Thyroid gland (tissue), 4 donors: ENCODE results near the gene MAP1LC3B. TPM values are rescaled to one million over a fixed set of nuclear protein-coding genes. Genes with fewer than 3 reads are reported as not detected.
A peak's percentile ranks its signal among the peaks of the same experiment; 100 is the strongest.

ENCODE experiments used
- DNase-seq, 2 donors: peaks; one replicate each; pipeline ENCODE4 v3.0.0-alpha.2; 2019
- H3K27ac ChIP-seq, 3 donors: fragments of 200-600 bp; sonication (generic); 1 replicate in 2 of 3; 2 replicates in 1 of 3; pipeline ENCODE4 v1.5.1; 2016 to 2019; ENCODE audit warnings: mild to moderate bottlenecking in 1 of 3, moderate library complexity in 1 of 3
- H3K27me3 ChIP-seq: fragments of 200-600 bp; sonication (generic); one replicate; pipeline ENCODE4 v1.5.1; 2019
- H3K36me3 ChIP-seq, 2 donors: fragments of 200-600 bp; sonication (generic); one replicate each; pipeline ENCODE4 v1.5.1; 2016 to 2019
- H3K4me1 ChIP-seq, 2 donors: fragments of 200-600 bp; sonication (generic); one replicate each; pipeline ENCODE4 v1.5.1; 2017 to 2019
- H3K4me3 ChIP-seq, 3 donors: fragments of 200-600 bp; sonication (generic); replicated peaks in 1 of 3; 1 replicate in 2 of 3; 2 replicates in 1 of 3; pipeline ENCODE4 v1.5.1; 2016; ENCODE audit warnings: mild to moderate bottlenecking in 1 of 3
- H3K9me3 ChIP-seq: fragments of 200-600 bp; sonication (generic); one replicate; pipeline ENCODE4 v1.5.1; 2017
- CTCF ChIP-seq, 6 experiments: fragments of 200-600 bp in 3 of 6; fragments of 450-650 bp in 3 of 6; sonication (generic) in 3 of 6; IDR thresholded peaks; one replicate each; pipeline ENCODE4 v1.5.1; 2016 to 2019; ENCODE audit warnings: antibody characterized with exemption in 6 of 6, mild to moderate bottlenecking in 2 of 6, inconsistent platforms in 1 of 6, moderate library complexity in 1 of 6
- POLR2A ChIP-seq, 2 donors: fragments of 450-650 bp; IDR thresholded peaks; one replicate each; pipeline ENCODE4 v1.6.1; 2017; ENCODE audit warnings: antibody characterized with exemption in 2 of 2, mild to moderate bottlenecking in 2 of 2, moderate library complexity in 1 of 2
- WGBS, 2 donors: methylation state at CpG; one replicate each; pipeline ENCODE4 v1.1.5; 2017; 5-methylcytosine and 5-hydroxymethylcytosine counted together
- intact Hi-C: fragments of 100-400 bp; cut with DNase I; formaldehyde crosslinking; loops from one replicate; pipeline ENCODE4 v1.15.1; 2023
- total RNA-seq, 4 donors: library from RNA; depleted of rRNA; stranded (reverse); fragments of >200 nt; gene quantifications; one replicate each; pipeline ENCODE4 v1.2.3, GENCODE V29; 2016

The MAP1LC3B gene
- total RNA-seq, 4 donors from 2014 or later = 51.8 to 84.3 (median 67.3) TPM

DNA sequence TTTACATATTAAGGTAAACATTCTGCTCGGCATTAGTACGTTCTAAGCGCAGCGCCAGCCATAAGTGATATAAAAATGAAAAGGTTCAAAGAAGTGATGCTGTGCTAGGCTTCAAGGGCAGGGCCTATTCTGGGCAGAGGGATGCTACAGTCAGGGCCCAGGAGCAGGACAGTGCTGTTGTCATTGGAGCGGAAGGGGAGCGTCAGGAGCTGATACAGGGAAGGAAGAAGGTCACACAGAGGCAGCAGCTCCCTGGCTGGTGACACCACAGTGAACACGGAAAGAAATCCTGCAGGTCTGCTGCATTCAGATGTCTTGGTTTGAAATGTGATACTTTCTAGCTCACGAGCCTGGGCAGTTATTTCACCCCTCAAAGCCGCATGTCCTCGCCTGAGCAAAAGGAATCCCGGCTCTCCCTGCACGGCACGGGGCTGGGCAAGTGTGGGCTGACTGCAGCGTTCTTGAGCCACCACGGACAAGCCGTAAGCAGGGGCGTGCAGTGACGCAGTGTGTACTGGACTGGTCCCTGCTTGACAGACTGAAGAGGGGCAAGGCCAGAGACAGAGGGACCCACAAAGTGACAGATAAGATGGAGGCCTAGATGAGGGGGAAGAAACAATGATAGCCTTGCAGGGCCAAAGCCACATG is 59.6 kb downstream of the MAP1LC3B start:
- Histone ChIP-seq H3K4me3 (no peak overlapping the region), H3K9me3 (no peaks in the 10 kb centered on the region), H3K4me1 (peaks cover 2 to 12% of the 10 kb centered on the region in 2 donors), H3K36me3 (peaks cover 7 to 9% of the 10 kb centered on the region in 2 donors), H3K27me3 (no peaks in the 10 kb centered on the region), H3K27ac (peak overlapping the region in 2 of 3 donors; percentile 17 to 24)
- DNase-seq = no peak
- WGBS, 2 donors = 85 to 86% methylated on average over 18 of the region's 18 CpGs
- TF ChIP-seq POLR2A (IDR thresholded peaks at IDR 0.05) (no peak), CTCF (IDR thresholded peaks at IDR 0.05) (no peak)
- intact Hi-C loops = no loop called here

DNA sequence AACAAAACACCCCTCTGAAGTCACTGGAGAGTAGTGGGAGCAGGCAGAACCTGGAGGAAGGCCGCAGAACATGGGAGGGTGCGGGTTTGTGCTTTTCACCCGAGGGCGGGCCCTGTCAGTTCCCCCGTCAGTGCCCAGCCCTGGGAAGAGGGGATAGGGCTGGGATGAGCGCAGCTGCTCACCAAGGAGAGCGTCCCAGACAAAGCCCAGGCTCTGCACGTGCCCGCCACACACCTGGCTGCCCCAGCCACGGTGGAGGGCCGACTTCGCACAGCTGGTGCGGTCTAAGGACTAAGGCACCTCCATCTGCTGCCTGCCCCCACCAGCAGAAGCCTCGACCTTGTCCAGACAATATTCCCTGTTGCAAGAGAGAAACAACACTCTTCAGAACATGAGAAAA is 61.2 kb downstream of the MAP1LC3B start:
- H3K27ac ChIP-seq = no peak overlapping the region
- no peak for DNase-seq
- H3K9me3 ChIP-seq = no peaks in the 10 kb centered on the region
- H3K4me1 ChIP-seq = peaks cover 17 to 28% of the 10 kb centered on the region in 2 donors
- intact Hi-C loops = no loop called here
- 90% methylated on average over 13 to 14 of the region's 14 CpGs for WGBS, 2 donors
- H3K4me3 ChIP-seq = no peak overlapping the region
- no peaks in the 10 kb centered on the region for H3K27me3 ChIP-seq
- TF ChIP-seq CTCF (IDR thresholded peaks at IDR 0.05) (no peak), POLR2A (IDR thresholded peaks at IDR 0.05) (no peak)
- peaks cover 5 to 7% of the 10 kb centered on the region in 2 donors for H3K36me3 ChIP-seq

Other genes starting within 250 kb of the MAP1LC3B start
- 1 to 10 TPM in 1 of 4 donors, under 1 TPM in 2, not detected in 1; 0.54 to 1.3 (median 0.54) TPM for gene C16orf95, start 74.9 kb upstream of the MAP1LC3B start, total RNA-seq
- 10 to 100 TPM; 23.8 to 62.5 (median 54.9) TPM for gene FBXO31, start 8.6 kb upstream of the MAP1LC3B start, total RNA-seq
- gene ZCCHC14, start 100.7 kb downstream of the MAP1LC3B start, total RNA-seq = 10 to 100 TPM; 23.0 to 70.0 (median 27.6) TPM
- gene JPH3, start 210.2 kb downstream of the MAP1LC3B start, total RNA-seq = 1 to 10 TPM in 1 of 4 donors, under 1 TPM in 2, not detected in 1; 0.22 to 1.1 (median 0.29) TPM